ENCODE data around the gene BCL11A. TPM values are rescaled to one million over a fixed set of nuclear protein-coding genes. Genes with fewer than 3 reads are reported as not detected.
A peak's percentile ranks its signal among the peaks of the same experiment; 100 is the strongest.

Gene BCL11A
- polyA plus RNA-seq, 3 donors from 2014 or later = 0.14 to 0.69 (median 0.29) TPM

DNA sequence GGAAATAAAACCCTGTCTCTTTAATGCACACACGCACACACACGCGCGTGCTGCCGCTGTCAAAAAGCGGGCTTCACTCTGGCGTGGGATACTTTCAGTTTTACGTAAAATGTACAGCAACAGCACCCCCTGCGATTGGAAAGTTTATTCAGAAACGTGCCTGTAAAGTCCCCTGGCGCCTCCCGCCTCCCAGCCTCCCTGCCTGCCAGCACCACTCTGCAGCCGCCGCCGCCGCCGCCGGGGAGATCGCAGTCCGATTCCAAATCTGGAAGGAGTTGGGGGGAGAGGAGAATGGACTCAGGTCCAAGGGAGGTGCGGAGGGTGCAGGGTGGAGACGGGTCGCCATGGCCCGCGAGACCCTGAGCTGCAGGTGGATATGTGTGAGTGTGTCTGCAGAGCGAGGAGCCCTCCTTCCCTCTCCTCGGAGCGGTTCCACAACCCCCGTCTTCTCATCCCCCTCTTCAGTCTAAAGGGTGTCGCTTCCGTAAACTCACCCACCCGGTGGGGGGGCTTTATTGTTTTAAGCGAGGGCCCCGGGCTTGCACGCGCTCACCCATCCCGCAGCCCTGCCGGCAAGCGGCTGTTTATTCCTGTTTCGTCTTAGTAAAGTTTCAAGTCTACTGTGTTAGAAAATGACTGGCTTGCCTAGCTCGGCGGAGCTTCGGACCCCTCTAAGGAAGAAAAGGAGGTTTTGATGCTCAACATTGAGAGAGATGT, 1.8 kb upstream of the BCL11A start:
- Mint-ChIP-seq H3K36me3 (no peaks in the 10 kb centered on the region), H3K27me3 (ENCODE audit: low read depth in 3 of 3) (peaks cover 34 to 42% (median 39%) of the 10 kb centered on the region in 3 donors), H3K4me1 (peaks cover 45 to 60% of the 10 kb centered on the region in 2 donors), H3K9me3 (peaks cover 0 to 6% (median 0%) of the 10 kb centered on the region in 6 donors), H3K27ac (peak overlapping the region in 5 of 6 donors; percentile 11 to 80 (median 53)), H3K4me3 (peak overlapping the region; percentile 77 to 94 (median 88))
- DNase-seq = peak; percentile 62 to 65 (median 63)

DNA sequence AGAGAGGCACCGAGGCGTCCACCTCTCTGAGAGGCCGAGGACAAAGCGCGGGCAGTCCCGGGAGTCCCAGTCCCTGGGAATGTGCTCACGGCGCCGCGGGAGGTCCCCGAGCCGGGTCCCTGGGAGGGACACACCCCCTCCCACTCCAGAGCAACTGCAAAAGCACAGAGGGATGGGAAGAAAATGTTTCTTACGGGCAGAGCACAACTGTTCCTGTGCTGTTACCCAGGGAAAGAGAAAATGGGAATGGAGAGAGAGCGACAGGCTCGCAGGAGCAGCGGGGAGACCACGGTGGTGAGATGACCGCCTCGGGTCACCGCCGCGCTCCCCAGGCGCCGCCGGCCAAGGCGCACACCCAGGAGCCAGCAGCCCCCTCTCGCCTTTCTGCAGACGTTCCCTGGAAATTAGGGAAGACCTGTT, 1.2 kb upstream of the BCL11A start:
- DNase-seq = no peak
- no peaks in the 10 kb centered on the region for H3K36me3 Mint-ChIP-seq
- H3K27ac Mint-ChIP-seq = peak overlapping the region in 3 of 6 donors; percentile 11 to 80 (median 53)
- H3K27me3 Mint-ChIP-seq (ENCODE audit: low read depth in 3 of 3) = peaks cover 38 to 46% (median 39%) of the 10 kb centered on the region in 3 donors
- H3K4me3 Mint-ChIP-seq = peak overlapping the region; percentile 77 to 94 (median 88)
- H3K4me1 Mint-ChIP-seq = peaks cover 50 to 66% of the 10 kb centered on the region in 2 donors
- H3K9me3 Mint-ChIP-seq = peaks cover 0 to 6% (median 0%) of the 10 kb centered on the region in 6 donors

- H3K4me3 Mint-ChIP-seq = peak overlapping the region; percentile 77 to 94 (median 88)
- H3K9me3 Mint-ChIP-seq = peaks cover 0 to 6% (median 0%) of the 10 kb centered on the region in 6 donors
- DNase-seq = peak; percentile 18 to 25 (median 24)
- H3K36me3 Mint-ChIP-seq = no peaks in the 10 kb centered on the region
- peaks cover 37 to 49% (median 41%) of the 10 kb centered on the region in 3 donors for H3K27me3 Mint-ChIP-seq (ENCODE audit: low read depth in 3 of 3)
- H3K27ac Mint-ChIP-seq = no peak overlapping the region
- H3K4me1 Mint-ChIP-seq = peaks cover 52 to 71% of the 10 kb centered on the region in 2 donors
Measured at GRCh38 chr2:60554074-60554645, 706 bp upstream of the BCL11A start.

- peak overlapping the region in 2 of 6 donors; percentile 61 to 84 for H3K27ac Mint-ChIP-seq
- no peak for DNase-seq
- H3K27me3 Mint-ChIP-seq (ENCODE audit: low read depth in 3 of 3) = peaks cover 31 to 53% (median 52%) of the 10 kb centered on the region in 3 donors
- no peaks in the 10 kb centered on the region for H3K36me3 Mint-ChIP-seq
- H3K4me1 Mint-ChIP-seq = peaks cover 57 to 77% of the 10 kb centered on the region in 2 donors
- H3K9me3 Mint-ChIP-seq = peaks cover 0 to 6% (median 0%) of the 10 kb centered on the region in 6 donors
- H3K4me3 Mint-ChIP-seq = peak overlapping the region; percentile 81 to 94 (median 91)
Measured at GRCh38 chr2:60552851-60553494, 481 bp downstream of the BCL11A start.

- peaks cover 55 to 73% of the 10 kb centered on the region in 2 donors for H3K4me1 Mint-ChIP-seq
- peaks cover 0 to 4% (median 0%) of the 10 kb centered on the region in 6 donors for H3K9me3 Mint-ChIP-seq
- no peaks in the 10 kb centered on the region for H3K36me3 Mint-ChIP-seq
- no peak for DNase-seq
- H3K27ac Mint-ChIP-seq = no peak overlapping the region
- H3K4me3 Mint-ChIP-seq = peak overlapping the region; percentile 75 to 94 (median 86)
- H3K27me3 Mint-ChIP-seq (ENCODE audit: low read depth in 3 of 3) = peaks cover 29 to 53% (median 47%) of the 10 kb centered on the region in 3 donors
Measured at GRCh38 chr2:60552078-60552850, 1.2 kb downstream of the BCL11A start.

GRCh38 chr2:60551240-60552077, 2.0 kb downstream of the BCL11A start:
- Mint-ChIP-seq H3K27me3 (ENCODE audit: low read depth in 3 of 3) (peaks cover 27 to 59% (median 54%) of the 10 kb centered on the region in 3 donors), H3K4me3 (peak overlapping the region; percentile 67 to 91 (median 80)), H3K9me3 (peaks cover 0 to 3% (median 0%) of the 10 kb centered on the region in 6 donors), H3K36me3 (no peaks in the 10 kb centered on the region), H3K4me1 (peaks cover 47 to 65% of the 10 kb centered on the region in 2 donors), H3K27ac (no peak overlapping the region)
- peak in 1 of 3 donors; percentile 19 for DNase-seq

- peaks cover 42 to 60% of the 10 kb centered on the region in 2 donors for H3K4me1 Mint-ChIP-seq
- peak overlapping the region; percentile 67 to 91 (median 75) for H3K4me3 Mint-ChIP-seq
- H3K36me3 Mint-ChIP-seq = no peaks in the 10 kb centered on the region
- H3K27ac Mint-ChIP-seq = no peak overlapping the region
- H3K27me3 Mint-ChIP-seq (ENCODE audit: low read depth in 3 of 3) = peaks cover 31 to 62% (median 51%) of the 10 kb centered on the region in 3 donors
- H3K9me3 Mint-ChIP-seq = peaks cover 0 to 3% (median 0%) of the 10 kb centered on the region in 6 donors
- DNase-seq = no peak
Measured at GRCh38 chr2:60550984-60551239, 2.5 kb downstream of the BCL11A start.

GRCh38 chr2:60550178-60550983, 3.1 kb downstream of the BCL11A start:
- H3K27me3 Mint-ChIP-seq (ENCODE audit: low read depth in 3 of 3) = peaks cover 28 to 57% (median 47%) of the 10 kb centered on the region in 3 donors
- H3K36me3 Mint-ChIP-seq = no peaks in the 10 kb centered on the region
- H3K27ac Mint-ChIP-seq = peak overlapping the region in 3 of 6 donors; percentile 20 to 28 (median 24)
- peak overlapping the region; percentile 89 to 93 (median 91) for H3K4me3 Mint-ChIP-seq
- peak; percentile 35 to 51 (median 36) for DNase-seq
- peaks cover 37 to 56% of the 10 kb centered on the region in 2 donors for H3K4me1 Mint-ChIP-seq
- peaks cover 0 to 3% (median 0%) of the 10 kb centered on the region in 6 donors for H3K9me3 Mint-ChIP-seq

DNA sequence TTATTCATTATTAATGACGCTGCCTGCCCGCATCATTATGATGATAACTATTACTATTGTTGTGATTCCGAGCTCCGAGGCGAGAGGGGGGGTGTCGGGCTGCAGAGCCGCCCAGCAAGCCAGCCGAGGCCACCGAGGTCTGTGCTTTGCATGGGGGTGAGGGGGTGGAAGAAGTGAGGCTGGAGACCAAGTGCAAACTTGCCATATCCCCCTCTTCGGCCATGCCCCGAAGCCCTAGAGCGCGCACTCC, 3.6 kb downstream of the BCL11A start:
- H3K4me1 Mint-ChIP-seq = peaks cover 32 to 56% of the 10 kb centered on the region in 2 donors
- peaks cover 24 to 54% (median 46%) of the 10 kb centered on the region in 3 donors for H3K27me3 Mint-ChIP-seq (ENCODE audit: low read depth in 3 of 3)
- H3K27ac Mint-ChIP-seq = peak overlapping the region in 1 of 6 donors; percentile 20

DNA sequence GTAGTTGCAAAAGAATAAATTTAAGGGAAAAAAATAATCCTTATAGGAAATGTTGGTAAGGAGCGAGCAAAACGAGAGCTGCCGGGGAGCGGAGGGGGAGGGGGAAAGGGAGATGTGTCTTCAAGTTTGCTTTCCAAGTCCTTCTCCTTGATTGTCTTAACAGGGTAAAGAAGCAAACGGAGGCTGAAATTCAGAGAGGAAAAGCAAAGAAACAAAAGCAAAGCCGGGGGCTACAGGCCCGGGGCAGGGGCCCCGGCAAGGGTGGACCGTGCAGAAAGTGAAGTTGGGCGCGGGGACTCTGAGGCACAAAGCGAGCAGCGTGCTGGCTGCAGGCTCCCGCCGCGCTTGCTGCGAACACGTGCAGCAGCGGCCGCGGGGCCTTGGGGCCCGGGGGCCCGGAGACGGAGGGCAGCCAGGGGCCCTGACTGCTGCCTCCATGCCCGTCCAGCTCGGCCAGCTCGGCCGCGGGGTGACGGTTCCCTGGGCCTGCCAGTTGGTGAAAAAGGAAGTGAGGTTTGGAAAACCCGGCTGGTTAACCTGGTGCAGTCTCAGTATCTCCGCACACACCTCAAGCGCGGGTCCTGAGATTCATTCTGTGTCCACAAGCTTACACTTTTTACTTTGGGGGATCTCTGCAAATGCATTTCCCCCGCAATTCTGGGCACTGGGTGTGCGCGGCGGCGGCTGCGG, 4.1 kb downstream of the BCL11A start:
- Mint-ChIP-seq H3K4me1 (peaks cover 32 to 58% of the 10 kb centered on the region in 2 donors), H3K36me3 (no peaks in the 10 kb centered on the region), H3K27ac (peak overlapping the region in 1 of 6 donors; percentile 35), H3K4me3 (peak overlapping the region; percentile 89 to 93 (median 91)), H3K9me3 (peaks cover 0 to 3% (median 0%) of the 10 kb centered on the region in 6 donors), H3K27me3 (ENCODE audit: low read depth in 3 of 3) (peaks cover 24 to 57% (median 46%) of the 10 kb centered on the region in 3 donors)
- DNase-seq = peak in 1 of 3 donors; percentile 13

More for the DNA sequence above, 3.6 kb downstream of the BCL11A start:
- H3K4me3 Mint-ChIP-seq = peak overlapping the region; percentile 89 to 93 (median 91)
- peak in 1 of 3 donors; percentile 22 for DNase-seq
- H3K36me3 Mint-ChIP-seq = no peaks in the 10 kb centered on the region
- H3K9me3 Mint-ChIP-seq = peaks cover 0 to 3% (median 0%) of the 10 kb centered on the region in 6 donors

GRCh38 chr2:60548845-60549237, 4.6 kb downstream of the BCL11A start:
- Mint-ChIP-seq H3K9me3 (peaks cover 0 to 3% (median 0%) of the 10 kb centered on the region in 6 donors), H3K27me3 (ENCODE audit: low read depth in 3 of 3) (peaks cover 24 to 60% (median 47%) of the 10 kb centered on the region in 3 donors), H3K4me1 (peaks cover 32 to 58% of the 10 kb centered on the region in 2 donors), H3K36me3 (no peaks in the 10 kb centered on the region), H3K27ac (peak overlapping the region in 1 of 6 donors; percentile 35), H3K4me3 (peak overlapping the region; percentile 73 to 91 (median 79))
- no peak for DNase-seq
